GM19193 (cell line): ENCODE measurements around the gene LTBP2.

Experiments
- POLR2A ChIP-seq: IDR thresholded peaks from 4 replicates; pipeline ENCODE4 v1.6.1; 2011; ENCODE audit not compliant: insufficient read depth, insufficient read length; ENCODE audit errors: extremely low read depth

Gene LTBP2

GRCh38 chr14:74531006-74531405, 81.0 kb downstream of the LTBP2 start:
- TF ChIP-seq POLR2A: no peak

- no peak for TF ChIP-seq POLR2A
Observed at GRCh38 chr14:74528886-74529285, 83.2 kb downstream of the LTBP2 start.

- no peak for TF ChIP-seq POLR2A
Observed at GRCh38 chr14:74528406-74528805, 83.6 kb downstream of the LTBP2 start.

GRCh38 chr14:74527736-74528280, 84.2 kb downstream of the LTBP2 start:
- TF ChIP-seq POLR2A: no peak

- TF ChIP-seq POLR2A: no peak
Observed at GRCh38 chr14:74526854-74527585, 85.0 kb downstream of the LTBP2 start.

- no peak for TF ChIP-seq POLR2A
Observed at GRCh38 chr14:74525361-74525851, 86.6 kb downstream of the LTBP2 start.

- no peak for TF ChIP-seq POLR2A
Observed at GRCh38 chr14:74524812-74525135, 87.3 kb downstream of the LTBP2 start.

- no peak for TF ChIP-seq POLR2A
Observed at GRCh38 chr14:74524076-74524811, 87.8 kb downstream of the LTBP2 start.

GRCh38 chr14:74522740-74523139, 89.3 kb downstream of the LTBP2 start:
- TF ChIP-seq POLR2A: no peak

- TF ChIP-seq POLR2A: no peak
Observed at GRCh38 chr14:74521756-74522155, 90.3 kb downstream of the LTBP2 start.

GRCh38 chr14:74519316-74520074, 92.5 kb downstream of the LTBP2 start:
- TF ChIP-seq POLR2A: no peak

- no peak for TF ChIP-seq POLR2A
Observed at GRCh38 chr14:74518221-74518620, 93.8 kb downstream of the LTBP2 start.

- TF ChIP-seq POLR2A: no peak
Observed at GRCh38 chr14:74517731-74518130, 94.3 kb downstream of the LTBP2 start.

- no peak for TF ChIP-seq POLR2A
Observed at GRCh38 chr14:74516451-74517160, 95.4 kb downstream of the LTBP2 start.

GRCh38 chr14:74515891-74516412, 96.1 kb downstream of the LTBP2 start:
- no peak for TF ChIP-seq POLR2A

- no peak for TF ChIP-seq POLR2A
Observed at GRCh38 chr14:74514471-74514941, 97.5 kb downstream of the LTBP2 start.
